Pons (tissue), 1 donor: ENCODE measurements around the gene DUOXA1.
"Not testable (repeated sequence)": the region's sequence is repeated elsewhere in the genome, so short reads cannot be mapped to it uniquely, and the experiment has no call there.

Experiments
- DNase-seq: peaks from one replicate; pipeline ENCODE4 v3.0.0-alpha.2; 2016; ENCODE audit warnings: low spot score

The DUOXA1 gene

DNA sequence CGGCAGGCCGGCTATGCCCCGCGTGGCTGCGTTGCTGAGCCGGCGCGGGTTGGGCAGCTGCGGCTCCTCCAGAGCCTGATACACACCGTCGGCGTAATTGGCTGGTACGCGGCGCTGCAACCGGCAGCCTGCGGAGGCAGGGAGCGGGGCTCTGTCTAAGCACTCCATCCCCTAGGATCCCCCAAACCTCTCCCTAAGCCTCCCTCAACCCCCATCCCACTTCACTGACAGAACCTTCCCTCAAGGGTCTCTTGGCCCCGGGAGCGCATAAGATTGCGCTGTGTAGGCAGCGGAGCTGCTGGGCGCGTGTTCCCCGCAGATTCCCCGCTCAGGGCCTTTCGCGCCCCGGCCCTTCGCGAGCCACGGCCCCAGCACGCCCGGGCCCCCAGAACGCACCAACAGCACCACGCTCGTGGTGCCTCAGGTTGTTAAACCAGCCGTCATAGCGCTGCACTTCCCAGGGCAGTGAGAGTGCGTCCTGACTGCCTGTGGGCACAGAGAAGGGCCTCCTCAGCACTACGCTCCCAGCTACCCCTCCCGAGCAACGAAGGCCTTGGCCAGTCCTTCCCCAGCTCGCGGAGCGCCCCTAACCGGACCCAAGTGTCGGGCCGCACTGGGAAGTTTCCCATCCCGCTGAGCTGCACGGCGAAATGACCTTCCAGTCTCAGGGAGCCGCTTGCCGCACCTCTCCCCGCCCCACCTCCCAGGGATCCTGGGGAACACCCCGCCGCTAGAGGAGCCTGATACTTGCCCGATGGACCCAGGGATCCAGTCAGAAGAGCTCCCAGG, 16.9 kb downstream of the DUOXA1 start:
- no peak for DNase-seq

DNA sequence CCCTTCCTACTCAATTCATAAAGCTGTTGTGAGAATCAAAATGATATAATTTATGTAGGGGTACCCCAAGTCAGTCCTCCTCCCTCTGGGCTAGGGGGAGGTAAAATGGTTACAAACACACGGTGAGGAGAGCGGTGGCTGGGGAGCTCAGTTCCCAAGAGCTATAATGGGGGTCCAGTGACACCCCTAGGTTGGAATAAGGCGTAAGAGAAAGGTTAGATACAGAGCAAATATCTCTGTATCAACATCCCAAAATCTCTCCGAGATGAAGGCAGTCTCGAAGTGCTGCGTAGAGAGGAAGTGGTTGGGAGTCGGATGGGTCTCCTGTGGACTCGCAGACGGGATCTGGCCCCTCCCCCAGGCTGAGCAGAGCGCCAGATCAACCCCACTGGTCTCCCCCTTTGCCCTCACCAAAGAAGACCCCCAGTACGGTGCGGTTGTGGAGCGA, 17.5 kb downstream of the DUOXA1 start:
- no peak for DNase-seq

DNA sequence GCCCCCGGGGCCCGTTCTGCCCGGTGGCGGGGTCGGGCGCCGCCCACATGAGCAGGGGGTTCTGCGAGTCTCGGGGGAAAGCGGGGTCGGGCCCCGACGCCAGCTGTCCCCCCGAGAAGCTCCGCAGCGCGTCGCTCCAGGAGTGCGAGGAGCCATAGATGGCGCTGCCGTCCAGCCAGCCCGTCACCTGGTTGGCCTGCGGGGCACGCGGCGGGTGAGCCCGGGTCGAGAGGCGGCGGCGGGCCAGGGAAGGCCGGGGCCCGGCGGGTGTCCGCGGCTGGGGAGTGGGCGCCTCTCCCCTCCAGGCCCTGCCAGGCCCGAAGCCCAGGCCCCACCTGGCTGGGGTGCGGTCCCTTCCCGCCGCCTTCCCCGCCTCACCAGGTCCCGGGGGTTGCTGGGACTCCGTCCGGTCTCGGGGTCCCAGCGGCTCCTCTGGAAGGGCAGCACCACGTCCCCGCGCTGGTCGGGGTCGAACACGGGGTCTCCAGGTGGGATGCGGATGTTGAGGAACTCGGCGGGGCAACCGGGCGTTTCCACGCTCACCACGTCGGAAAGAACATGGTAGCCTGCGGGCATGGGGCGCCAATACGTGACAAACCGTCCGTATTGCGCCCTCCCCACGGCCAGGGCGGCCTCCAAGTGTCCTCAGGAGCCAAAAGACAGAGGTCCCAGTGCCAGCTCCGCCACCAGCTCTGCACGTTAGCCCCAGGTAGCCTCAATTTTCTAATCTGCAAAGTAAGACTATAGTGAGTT, 18.1 kb downstream of the DUOXA1 start:
- DNase-seq: no peak

DNA sequence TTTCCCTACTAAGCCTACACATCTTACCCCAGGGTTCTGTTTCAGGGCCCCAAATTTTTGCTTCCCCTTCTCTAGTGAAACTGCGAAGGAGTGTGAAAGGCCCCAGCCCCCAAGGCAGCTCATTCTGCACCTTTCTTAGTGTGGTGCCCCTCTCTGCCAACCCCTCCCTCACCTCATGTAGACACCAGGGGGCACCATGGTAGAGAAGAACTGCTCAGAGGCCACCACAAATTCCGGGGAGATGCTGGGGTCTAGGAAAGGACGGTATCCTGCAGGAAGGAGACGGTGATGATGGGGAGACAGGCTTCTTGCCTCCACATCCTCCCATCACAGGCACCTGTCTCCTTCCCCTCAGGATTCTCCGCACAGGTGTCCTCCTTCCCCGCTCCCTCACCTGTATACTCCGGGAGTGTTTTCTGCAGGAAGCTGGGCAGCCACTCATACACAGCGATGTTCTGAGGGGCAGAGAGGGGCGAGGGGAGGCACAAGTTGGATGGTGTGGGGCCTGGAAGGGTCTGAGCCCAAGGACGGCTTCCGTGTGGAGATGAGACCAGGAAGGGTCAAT, 19.3 kb downstream of the DUOXA1 start:
- DNase-seq: no peak

DNA sequence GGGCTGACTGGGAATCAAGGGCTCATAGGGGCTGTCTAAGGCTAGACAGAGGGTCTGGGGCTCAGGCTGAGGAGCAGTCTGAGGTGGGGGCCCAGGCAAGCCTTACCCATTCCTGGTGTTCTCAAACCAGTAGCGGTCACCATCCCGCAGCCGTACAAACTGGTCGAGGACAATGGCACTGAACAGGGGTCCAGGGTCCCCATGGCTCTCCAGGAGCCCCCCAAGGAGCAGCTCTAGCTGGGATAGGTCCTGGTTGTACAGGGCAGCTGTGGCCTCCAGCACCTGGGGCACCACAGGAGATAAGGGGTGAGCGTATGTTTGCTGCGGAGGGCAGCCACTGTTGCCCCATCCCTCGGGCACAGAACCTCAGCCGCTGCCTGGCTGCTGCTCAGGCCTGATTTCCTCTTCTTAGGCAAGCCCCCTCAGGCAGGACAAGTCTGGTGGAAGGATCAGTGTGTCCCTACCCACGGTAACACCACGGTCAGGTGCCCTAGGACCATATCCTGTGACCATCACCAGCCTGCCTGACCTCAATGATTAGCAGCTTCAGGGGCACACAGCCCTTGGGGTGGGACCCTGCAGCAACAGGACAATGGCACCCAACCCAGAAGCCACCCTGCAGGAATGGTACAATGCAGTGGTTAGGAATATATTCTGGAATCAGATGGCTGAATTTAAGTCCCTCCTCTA, 21.6 kb downstream of the DUOXA1 start:
- DNase-seq: no peak

DNA sequence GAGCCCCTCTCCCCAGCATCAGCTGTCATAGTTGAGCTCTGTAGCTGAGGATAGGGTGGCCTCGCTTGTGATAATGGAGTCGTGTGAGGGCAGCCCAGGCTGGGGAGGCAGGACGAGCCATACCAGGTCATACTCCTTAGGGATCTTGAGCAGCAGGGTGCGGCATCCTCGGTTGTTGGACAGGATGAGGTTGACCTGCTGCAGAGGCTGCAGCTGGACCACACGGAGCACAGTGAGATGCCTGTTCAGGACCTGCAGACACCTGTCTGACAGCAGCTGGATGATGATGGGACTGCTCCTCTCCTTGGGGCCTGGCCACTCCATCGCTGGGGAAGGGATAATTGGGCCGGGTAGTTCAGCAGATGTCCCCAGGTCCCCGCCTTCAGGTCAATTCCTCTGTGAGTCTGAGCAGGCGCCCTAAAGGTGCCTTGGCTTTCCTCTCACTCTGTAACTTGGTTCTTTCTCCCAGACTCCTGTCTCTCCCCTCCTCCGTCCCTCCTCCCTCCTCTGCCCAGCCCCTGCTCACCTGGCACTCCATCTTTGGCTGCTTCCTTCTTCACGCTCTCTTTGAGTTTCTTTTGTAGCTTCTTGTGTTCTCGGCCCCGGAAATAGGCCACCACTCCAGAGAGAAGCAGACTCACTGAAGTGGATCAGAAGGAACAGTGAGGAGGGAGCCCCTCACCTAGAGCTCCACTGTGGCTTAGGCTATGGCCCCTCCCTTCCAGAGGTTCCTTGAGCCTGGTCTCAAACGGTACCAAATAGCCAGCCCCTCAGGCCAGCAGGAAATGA, 23.5 kb downstream of the DUOXA1 start:
- DNase-seq: no peak

DNA sequence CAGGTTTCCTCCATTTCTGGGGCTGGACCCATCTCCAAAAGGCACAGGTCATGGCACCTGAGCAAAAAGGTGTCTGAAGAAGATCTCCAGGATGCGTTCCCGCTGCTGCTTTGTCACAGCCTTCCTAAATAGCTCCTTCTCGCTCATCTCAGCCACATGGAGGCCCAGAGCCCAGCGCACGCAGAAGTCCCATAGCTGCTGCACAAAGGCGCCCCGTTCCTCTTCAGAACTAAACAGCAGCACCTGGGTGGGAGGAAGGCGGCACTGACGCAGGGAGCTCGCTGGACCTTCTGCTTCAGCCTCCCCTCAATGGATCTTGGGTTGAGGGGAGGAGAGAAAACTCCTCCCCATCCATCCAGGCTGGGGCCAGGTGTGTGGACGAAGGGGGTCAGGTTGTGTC, 24.1 kb downstream of the DUOXA1 start:
- DNase-seq: no peak

DNA sequence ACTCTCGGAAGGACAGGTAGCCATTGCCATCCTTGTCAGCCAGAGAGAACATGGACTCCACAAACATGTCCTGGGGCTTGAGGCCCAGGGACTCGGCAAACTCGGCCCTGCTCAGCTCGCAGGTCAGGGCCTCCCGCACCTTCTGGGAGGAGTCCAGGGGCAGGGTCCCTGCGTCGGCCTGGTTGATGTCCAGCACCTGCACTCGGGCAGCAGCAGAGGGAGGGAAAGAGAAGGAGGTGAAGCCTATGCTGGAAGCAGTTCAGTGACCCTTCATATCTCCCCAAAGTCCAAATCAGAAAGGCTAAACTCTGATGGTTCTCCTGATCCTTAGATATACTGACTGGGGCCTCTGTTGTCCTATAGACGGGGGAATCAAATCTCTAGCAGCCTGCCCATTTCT, 25.5 kb downstream of the DUOXA1 start:
- not testable (repeated sequence) for DNase-seq

DNA sequence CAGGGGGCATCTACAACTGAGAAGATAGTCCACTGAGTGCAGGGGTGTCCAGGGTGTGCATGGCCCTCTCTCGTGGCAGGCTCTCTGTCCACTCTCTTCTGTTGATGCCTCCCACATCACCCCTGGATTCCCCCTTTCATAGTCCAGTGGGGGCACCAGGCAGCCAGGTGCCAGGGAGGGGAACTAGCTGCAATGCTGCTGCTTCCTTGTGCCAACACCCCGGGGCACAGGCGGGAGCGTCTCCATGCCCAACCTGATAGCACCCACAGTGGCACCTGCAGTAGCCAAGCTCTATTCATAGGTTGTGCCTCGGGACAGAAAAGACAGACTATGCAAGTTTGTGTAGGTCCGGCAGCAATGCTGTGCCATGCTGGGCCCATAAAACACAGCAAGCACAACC, 27.5 kb downstream of the DUOXA1 start:
- DNase-seq: no peak

DNA sequence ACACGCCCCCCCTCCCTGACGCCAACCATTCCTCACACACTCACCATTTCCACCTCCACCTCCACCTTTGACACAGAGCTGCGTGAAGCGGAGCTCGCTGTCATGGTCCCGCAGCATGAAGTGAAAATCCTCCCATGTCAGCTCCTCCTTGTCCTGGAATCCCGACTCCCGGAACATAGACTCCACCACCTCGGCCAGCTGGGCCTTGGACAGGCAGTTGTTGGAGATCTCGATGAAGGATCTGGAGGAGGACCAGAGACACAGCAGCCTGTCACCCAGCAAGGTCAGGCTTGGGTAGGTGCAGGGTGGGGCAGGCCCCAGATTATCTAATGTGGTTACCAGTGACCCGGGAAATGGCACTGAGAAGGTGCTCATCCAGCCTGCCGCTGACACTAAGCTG, 27.9 kb downstream of the DUOXA1 start:
- DNase-seq: no peak

DNA sequence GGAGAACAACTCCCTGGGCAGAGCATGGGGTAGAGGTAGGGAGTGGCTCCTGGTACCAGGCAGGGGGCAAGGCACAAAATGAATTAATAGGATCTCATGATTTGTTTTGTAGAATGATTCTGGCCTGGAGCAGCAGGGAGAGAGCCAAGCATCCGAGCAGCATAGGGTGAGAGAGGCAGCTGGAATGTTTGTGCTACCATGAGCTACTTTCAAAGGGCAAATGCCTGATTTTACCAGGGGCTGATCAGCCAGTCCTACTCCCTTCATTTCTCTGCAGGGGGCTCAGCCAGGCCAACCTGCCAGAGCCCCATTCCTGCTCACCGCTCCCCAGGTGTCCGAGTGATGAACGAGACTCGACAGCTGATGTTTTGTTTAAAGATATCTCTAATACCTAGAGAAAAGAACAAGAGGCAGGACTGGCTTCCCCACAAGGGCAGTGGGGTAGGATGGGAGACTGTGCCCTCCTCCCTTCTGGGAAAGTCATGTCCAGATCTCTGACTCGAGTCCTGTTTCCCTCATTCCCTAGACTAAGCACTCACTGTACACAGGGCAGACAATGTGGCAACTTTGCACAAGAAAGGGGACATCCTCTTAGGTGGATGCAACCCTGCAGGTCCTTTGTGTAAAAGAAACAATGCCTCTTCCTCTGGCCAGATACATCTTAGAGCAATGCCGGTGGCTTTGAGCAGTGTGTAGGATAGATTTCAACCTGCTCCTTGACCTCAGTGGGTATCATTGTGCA, 28.6 kb downstream of the DUOXA1 start:
- DNase-seq: no peak

DNA sequence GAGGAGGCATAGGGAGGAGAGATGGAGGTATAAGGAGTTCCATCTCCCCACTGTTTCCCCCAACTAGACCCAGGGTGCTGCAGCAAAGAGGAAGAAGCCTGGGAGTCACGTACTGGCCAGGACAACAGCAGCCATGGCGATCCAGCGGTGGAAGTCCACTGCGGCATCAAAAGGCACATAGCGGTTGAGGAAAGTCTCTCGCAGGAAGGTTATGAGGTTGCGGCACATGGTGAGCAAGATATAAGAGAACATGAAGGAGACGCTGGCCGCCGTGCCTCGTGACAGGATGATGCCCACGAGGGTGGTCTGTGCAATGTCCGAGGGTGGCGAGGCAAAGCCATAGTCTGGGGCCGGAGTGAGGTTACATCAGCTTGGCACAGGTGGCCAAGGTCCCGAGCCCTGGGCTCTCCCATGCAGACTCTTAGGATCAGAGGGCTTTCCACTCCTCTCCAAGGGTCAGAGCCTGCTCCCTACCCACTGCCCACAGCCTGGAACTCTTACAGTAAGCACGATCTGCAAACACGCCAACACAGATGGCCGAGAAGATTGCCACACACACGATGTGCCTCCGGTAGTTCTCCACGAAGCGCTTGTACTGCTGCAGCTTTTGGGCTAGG, 30.0 kb downstream of the DUOXA1 start:
- no peak for DNase-seq

DNA sequence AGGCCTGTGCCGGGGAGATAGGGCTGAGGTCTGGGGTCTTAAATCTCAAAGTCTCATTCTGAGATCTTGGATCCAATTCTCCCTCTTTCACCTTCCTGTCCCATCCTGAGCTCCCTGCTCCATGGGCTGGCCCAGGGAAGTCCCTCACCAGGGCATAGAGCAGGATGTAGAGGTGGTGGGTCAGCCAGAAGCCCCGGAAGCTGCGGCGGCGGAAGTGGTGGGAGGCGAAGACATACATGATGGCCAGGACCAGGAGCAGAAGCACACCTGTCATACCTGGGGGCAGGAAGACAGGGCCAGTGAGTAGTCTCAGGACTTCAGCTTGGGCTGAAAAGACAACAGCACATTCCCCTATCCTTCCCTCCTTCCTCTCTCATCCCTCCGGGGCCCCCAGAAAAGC, 32.2 kb downstream of the DUOXA1 start:
- DNase-seq: no peak

DNA sequence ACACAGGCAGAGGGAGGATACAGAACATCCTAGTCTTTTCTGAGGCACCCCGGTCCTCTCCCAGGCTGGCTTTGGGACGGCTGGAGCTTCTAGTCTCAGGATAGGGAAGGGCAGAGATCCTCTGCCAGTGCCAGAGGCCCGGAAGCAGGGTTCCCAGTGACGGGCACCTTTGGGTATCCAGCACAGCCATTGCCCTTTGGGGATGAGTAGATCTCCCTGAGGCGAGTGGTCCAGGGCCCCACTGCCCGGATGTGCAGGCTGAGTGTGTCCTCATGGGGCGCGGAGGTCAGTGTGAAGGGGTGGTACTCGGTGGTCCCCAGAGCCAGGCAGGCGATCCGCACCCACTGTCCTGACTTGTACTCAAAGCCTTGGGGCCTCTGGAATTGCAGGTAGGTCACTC, 34.0 kb downstream of the DUOXA1 start:
- DNase-seq: no peak

DNA sequence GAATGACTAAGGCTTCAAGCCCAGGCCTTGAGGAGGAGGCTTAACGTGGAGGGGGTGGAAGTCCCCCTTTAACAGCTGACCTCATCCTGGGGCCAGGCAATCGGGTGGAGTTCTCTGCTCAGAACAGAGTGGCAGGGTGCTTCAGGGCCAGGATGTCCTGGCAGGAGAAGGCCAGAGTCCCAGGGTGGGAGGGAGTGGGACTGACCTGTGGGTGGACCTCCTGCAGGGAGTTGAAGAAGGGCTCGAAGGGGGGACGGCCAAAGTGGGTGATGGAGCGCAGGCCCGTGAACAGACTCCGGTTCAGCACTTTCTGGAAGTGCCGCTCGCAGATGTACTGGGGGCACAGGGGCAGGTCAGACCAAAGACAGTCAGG, 35.3 kb downstream of the DUOXA1 start:
- no peak for DNase-seq

DNA sequence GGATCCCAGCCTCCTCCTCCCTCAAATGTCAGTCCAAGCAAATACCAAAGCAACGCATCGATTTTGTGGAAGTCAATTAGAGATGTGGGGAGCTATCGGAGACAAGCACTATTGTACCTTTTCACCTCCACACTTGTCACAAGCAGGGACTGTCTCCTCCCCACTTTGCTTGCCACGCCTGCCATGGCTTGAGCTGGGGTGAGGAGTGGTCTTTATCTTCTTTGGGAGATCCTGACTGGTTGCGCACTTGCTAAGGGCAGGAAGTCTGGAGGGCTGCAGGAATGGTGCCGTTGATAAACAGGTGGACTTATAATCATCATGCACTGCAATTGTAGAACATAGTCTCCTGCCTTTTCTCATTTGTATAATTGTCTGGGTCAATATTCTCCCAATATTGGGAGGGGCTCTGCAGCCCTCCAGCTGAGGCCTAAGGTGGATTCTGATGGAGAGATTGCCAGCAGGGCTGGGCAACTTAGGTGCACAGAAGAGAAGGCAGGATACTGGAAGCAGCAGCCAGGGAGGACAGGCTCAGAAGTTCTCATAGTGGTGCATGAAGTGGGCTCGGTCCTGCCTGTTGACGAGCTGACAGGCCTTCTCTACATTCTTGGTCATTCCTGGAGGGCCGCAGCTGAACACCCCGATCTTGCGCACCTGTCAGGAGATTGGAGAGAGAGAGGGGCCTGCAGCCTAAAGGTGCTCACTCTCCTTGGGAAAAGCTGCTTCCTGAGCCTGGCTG, 35.9 kb downstream of the DUOXA1 start:
- DNase-seq: no peak

DNA sequence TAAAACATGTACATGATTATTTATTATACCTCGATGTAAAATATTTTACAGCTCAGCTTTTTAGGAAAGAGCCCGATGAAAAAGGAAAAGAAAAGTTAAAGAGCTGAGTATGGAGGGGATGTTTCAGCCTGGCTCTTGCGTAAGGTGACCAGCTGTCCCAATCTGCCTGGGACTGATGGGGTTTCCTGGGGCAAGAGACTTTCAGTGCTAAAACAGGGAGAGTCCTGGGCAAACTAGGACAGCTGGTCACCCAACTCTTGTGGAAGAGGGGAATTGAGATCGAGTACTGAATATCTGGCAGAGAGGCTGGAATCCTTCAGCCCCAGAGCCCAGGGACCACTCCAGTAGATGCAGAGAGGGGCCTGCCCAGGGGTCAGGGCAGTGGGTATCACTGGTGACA, 36.7 kb downstream of the DUOXA1 start:
- no peak for DNase-seq

DNA sequence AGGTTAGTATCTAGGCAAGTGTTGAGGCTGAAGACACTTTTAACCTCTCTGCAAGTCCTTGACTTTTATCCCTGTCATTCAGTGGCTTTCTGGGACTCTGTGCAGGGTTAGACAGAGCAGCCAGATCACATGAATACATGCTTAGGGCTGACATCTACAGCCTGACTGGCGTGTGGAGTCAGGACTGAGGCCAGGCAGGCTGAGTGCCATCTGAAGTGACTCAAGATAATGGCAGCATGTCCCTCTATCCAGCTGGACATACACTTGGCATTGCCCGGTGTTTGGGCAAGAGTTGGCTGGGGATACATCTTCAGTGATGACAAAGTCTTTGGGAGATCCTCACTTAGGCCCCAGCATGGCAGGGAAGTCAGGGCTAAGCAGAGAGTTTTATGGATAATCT, 38.1 kb downstream of the DUOXA1 start:
- DNase-seq: no peak

DNA sequence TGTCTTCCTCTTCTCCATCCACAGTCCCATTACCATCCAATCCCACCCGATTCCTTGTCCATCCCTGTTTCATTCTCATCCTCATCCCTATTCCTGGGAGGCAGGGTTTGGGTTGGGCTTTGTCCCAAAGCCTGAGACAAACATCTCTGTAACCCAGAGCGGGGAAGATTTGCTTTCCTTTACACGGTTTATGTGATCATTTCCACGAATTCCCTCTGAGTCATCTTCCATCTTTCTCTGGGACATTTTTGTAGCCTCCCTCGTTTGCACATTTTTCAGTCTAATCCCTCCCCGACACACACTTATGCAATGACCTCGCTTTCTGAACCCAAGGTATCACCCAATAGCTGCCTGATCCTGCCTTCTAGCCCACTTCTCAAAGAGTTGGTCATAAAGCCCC, 38.5 kb downstream of the DUOXA1 start:
- no peak for DNase-seq
